ENCODE measurements around the gene CNIH4.

DNA sequence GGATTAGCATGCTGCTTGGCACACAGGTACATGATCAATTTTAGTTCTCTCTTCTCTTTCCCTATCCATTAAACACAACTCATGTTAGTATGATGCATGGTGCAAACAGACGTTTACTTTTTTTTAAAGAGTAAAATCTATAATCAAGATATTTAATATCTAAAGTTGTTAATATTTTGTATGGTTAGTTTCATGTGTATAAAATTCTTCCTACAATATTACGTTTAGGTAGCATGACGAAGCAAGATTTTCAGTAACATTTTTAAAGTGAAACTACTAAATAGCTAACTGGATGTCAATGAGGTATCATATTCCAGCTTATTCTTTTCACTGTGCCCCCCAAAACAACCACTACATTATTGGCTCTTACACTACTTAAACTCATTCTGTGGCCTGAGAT is 36.6 kb downstream of the CNIH4 start:
- TF ChIP-seq POLR2A (IDR thresholded peaks at IDR 0.05) = no peak
- TF ChIP-seq, protein P1, sequence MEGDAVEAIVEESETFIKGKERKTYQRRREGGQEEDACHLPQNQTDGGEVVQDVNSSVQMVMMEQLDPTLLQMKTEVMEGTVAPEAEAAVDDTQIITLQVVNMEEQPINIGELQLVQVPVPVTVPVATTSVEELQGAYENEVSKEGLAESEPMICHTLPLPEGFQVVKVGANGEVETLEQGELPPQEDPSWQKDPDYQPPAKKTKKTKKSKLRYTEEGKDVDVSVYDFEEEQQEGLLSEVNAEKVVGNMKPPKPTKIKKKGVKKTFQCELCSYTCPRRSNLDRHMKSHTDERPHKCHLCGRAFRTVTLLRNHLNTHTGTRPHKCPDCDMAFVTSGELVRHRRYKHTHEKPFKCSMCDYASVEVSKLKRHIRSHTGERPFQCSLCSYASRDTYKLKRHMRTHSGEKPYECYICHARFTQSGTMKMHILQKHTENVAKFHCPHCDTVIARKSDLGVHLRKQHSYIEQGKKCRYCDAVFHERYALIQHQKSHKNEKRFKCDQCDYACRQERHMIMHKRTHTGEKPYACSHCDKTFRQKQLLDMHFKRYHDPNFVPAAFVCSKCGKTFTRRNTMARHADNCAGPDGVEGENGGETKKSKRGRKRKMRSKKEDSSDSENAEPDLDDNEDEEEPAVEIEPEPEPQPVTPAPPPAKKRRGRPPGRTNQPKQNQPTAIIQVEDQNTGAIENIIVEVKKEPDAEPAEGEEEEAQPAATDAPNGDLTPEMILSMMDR (IDR thresholded peaks at IDR 0.05) = no peak
